ENCODE data around the gene SESN1.
"Not testable (repeated sequence)": the region's sequence is repeated elsewhere in the genome, so short reads cannot be mapped to it uniquely, and the experiment has no call there.

Gene SESN1

DNA sequence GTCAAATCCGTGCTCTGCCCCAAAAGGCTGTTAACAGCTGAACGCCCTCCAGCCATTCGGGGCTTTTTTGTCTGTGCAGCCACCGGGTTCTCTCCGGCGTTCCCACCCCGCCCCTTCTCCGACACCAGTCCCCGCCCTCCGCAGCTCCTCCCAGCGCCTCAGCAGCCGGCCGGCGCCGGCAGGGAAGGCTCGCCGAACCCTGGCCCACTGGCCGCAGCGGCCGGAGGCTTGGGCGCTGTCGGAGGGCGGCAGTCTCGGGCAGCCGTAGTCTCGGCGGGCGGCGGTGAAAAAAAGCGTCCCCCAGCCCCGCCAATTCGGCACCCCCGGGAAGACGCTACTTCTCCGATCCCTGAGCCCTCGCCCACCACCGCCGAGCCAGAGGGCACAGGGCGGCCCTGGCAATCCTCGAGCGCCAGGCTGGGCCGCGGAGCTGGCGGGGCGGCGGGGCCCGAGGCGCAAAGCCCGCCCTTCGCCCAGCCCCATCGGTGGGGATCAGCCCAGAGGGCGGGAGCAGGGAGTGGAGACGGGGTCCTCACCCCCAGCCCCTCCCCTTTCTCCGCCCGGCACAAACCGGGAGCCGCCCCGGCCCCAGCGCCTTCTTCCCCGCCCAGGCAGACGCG is at the start of gene SESN1:
Gene SESN1 (minus strand): TSS at position 431 of the 620 bp plus-strand sequence. CDS start 773 bp downstream, outside the sequence.
- peak; percentile 92 for DNase-seq (ENCODE audit: low spot score)

- DNase-seq (ENCODE audit: low spot score): no peak
Observed at GRCh38 chr6:109143191-109143590, 48.5 kb upstream of the SESN1 start.

GRCh38 chr6:109142067-109142466 is 47.4 kb upstream of the SESN1 start:
- not testable (repeated sequence) for DNase-seq (ENCODE audit: low spot score)

DNA sequence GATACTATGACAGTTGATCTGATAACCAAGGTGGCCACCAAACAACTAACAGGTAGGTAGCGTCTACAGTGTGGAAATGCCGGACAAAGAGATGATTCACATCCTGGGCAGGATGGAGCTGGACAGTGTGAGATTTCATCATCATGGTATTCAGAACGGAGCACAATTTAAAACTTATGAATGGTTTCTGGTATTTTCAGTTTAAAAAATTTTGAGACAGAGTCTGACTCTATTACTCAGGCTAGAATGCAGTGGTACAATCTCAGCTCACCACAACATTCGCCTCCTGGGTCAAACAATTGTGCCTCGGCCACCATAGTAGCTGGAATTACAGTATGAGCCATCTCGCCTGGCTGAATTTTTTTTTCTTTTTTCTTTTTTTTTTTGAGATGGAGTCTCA is 44.5 kb upstream of the SESN1 start:
- DNase-seq (ENCODE audit: low spot score): no peak

DNA sequence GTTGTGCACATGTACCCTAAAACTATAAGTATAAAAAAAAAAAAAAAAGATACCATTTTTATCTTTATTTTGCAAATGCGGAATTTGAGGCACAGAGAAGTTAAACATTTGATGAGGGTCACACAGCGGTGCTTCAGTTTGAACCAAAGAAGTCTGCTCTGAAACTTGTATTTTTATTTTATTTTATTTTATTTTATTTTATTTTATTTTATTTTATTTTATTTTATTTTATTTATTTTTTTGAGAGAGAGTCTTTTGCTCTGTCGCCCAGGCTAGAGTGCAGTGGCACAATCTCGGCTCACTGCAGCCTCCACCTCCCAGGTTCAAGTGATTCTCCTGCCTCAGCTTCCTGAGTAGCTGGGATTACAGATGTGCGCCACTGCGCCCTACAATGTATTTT is 41.9 kb upstream of the SESN1 start:
- not testable (repeated sequence) for DNase-seq (ENCODE audit: low spot score)

- DNase-seq (ENCODE audit: low spot score): not testable (repeated sequence)
Observed at GRCh38 chr6:109136039-109136438, 41.4 kb upstream of the SESN1 start.

DNA sequence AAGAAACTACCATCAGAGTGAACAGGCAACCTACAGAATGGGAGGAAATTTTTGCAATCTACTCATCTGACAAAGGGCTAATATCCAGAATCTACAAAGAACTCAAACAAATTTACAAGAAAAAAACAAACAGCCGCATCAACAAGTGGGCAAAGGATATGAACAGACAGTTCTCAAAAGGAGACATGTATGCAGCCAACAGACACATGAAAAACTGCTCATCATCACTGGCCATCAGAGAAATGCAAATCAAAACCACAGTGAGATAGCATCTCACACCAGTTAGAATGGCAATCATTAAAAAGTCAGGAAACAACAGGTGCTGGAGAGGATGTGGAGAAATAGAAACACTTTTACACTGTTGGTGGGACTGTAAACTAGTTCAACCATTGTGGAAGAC is 41.0 kb upstream of the SESN1 start:
- DNase-seq (ENCODE audit: low spot score): not testable (repeated sequence)

DNA sequence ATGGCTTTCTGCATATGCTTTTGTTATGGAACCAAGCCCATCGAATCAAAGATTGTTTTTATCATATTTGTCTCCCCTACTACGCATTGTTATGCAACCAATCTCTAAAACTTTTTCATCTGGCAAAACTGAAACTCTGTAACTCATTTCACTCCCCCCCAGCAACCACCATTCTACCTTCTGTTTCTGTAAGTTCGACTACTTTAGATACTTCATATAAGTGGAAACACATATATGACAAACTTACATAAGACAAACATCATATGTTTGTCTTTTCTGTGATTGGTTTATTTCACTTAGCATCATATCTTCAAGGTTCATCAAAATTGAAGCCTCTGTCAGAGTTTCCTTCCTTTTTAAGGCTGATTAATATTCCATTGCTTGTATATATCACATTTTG is 35.4 kb upstream of the SESN1 start:
- no peak for DNase-seq (ENCODE audit: low spot score)

DNA sequence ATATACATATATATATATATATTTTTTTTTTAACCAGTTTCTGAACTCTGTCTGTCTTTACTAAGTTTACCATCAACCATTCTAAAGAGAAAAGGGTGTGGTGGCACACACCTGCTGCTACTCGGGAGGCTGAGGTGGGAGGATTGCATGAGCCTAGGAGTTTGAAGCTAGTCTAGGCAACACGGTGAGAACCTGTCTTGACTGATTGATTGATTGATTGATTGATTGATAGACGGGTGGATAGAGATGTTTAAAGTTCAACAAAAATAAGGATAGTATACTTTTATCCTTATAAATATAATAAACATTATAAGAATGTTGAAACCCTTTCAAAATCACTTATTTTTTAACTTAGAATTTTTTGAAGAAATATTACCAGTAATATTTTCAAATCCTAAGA is 30.9 kb upstream of the SESN1 start:
- DNase-seq (ENCODE audit: low spot score): no peak

DNA sequence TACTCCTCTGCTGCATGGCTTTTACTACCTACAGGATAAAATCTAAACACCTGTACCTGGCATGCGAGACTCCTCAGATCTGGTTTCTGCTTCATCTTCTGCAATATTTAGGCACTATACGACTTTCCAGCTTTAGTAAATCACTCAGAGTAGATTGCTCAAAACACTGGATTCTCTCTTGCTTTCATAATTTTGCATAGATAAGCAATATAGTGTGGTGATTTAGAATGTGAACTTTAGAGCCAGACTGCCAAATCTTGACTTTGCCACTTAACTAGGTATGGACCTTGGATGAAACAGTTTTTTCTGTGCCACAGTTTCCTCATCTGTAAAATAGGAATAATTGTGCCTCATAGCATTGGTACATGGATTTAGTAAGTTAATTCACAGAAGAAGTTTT is 29.6 kb upstream of the SESN1 start:
- DNase-seq (ENCODE audit: low spot score): no peak

GRCh38 chr6:109121411-109121810 is 26.8 kb upstream of the SESN1 start:
- no peak for DNase-seq (ENCODE audit: low spot score)

GRCh38 chr6:109118871-109119354 is 24.3 kb upstream of the SESN1 start:
- no peak for DNase-seq (ENCODE audit: low spot score)

- DNase-seq (ENCODE audit: low spot score): no peak
Observed at GRCh38 chr6:109118337-109118736, 23.7 kb upstream of the SESN1 start.

DNA sequence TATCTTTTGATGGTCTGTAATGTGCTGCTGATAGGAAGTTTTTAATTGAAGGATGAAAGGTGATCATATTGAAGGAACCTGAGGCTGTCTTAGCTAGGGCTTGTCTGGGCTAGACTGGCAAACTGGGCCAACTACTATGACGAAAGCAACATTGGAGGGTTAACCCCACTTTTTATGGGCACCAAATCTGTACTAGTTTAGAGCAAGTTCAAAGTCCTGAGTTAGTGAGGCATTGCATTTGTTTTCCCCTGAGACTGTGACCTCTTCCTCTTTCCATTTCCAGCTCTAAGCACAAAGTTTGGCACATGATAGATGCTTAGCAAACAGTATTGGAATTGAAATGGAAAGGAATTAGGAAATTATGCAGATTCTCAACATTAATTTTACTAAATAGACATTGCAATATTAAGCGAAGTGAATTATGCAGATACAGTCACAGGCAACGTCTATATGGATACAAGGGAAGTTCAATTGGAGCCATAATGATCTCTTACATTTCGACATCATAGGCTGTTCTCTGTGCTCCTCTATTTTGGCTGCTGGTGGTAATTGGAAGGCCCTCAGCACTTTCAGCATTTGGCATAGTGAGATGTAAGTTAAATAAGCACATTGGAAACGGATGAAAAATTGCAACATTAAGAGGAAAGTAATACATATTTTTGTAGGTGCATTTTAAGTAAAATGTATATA is 22.8 kb upstream of the SESN1 start:
- no peak for DNase-seq (ENCODE audit: low spot score)

DNA sequence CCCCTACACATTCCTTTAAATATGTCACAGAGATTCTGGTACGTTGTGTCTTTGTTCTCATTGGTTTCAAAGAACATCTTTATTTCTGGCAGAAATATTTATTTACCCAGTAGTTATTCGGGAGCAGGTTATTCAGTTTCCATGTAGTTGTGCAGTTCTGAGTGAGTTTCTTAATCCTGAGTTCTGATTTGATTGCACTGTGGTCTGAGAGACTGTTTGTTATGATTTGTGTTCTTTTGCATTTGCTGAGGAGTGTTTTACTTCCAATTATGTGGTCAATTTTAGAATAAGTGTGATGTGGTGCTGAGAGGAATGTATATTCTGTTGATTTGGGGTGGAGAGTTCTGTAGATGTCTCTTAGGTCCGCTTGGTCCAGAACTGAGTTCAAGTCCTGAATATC is 18.0 kb upstream of the SESN1 start:
- not testable (repeated sequence) for DNase-seq (ENCODE audit: low spot score)

DNA sequence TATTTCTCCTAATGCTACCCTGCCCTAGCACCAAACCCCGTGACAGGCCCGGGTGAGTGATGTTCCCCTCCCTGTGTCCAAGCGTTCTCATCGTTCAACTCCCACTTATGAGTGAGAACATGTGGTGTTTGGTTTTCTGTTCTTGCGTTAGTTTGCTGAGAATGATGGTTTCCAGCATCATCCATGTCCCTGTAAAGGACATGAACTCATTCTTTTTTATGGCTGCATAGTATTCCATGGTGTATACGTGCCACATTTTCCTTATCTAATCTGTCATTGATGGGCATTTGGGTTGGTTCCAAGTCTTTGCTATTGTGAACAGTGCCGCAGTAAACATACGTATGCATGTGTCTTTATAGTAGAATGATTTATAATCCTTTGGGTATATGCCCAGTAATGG is 15.0 kb upstream of the SESN1 start:
- not testable (repeated sequence) for DNase-seq (ENCODE audit: low spot score)

- no peak for DNase-seq (ENCODE audit: low spot score)
Observed at GRCh38 chr6:109105681-109106080, 11.0 kb upstream of the SESN1 start.

DNA sequence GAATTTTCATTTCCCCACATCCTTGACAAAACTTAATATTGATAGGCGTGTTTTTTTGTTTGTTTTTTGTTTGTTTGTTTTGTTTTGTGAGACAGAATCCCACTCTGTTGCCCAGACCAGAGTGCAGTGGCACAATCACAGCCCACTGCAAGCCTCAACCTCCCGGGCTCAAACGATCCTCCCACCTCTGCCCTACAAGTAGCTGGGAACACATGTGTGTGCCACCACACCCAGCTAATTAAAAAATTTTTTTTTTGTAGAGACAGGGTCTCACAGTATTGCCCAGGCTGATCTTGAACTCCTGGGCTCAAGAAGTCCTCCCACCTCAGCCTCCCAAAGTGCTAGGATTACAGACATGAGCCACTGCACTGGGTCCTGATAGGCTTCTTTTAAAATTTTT is 9.9 kb upstream of the SESN1 start:
- no peak for DNase-seq (ENCODE audit: low spot score)

DNA sequence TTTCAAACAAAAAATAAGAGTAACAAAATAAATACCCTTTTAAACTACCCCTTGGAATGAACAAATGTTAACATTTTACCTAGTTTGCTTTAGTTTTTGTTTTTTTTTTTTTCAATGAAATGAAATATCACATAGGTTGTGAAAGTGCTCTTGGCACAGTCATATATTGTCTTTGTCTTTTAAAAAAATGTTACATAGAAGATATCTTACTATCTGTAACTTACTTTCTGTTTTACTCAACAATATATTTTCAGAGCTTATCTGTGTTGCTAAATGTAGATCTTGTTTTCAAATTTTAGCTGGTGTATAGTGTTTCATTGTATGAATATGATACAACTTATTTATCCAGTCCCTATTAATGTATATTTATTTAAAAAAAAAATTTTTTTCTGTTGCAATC is 9.3 kb upstream of the SESN1 start:
- no peak for DNase-seq (ENCODE audit: low spot score)

GRCh38 chr6:109102762-109103161 is 8.1 kb upstream of the SESN1 start:
- no peak for DNase-seq (ENCODE audit: low spot score)

- DNase-seq (ENCODE audit: low spot score): no peak
Observed at GRCh38 chr6:109097661-109098060, 3.0 kb upstream of the SESN1 start.

DNA sequence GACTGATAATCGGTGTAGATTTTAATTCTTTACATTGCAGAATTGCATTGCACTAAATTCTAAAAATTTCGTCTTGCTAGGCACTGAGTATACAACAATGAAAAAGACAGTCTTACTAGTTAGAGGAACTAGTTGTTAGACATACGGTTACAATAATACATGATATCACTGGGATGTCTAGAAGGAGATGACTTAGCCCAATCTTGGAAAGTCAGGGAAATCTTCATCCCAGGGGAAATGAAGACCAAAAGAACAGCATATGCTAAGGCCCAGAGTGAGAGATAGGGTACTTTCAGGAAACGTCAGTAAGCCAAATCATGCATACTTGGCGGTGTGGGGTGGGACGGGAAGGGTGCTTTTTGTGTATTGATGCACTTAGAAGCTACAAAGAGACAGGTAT is 1.6 kb upstream of the SESN1 start:
- DNase-seq (ENCODE audit: low spot score): no peak

- no peak for DNase-seq (ENCODE audit: low spot score)
Observed at GRCh38 chr6:109095835-109096084, 1.1 kb upstream of the SESN1 start.

All from cerebellar cortex (tissue), 1 donor.